SK-N-SH (cell line): ENCODE data around the gene CCNL1. TPM values are rescaled to one million over a fixed set of nuclear protein-coding genes. Genes with fewer than 3 reads are reported as not detected.

Experiments used
- CTCF ChIA-PET: fragments of 300-600, 350-600 bp; formaldehyde crosslinking; extraction: SDS; loops from one replicate; lab custom pipeline; 2021; lab: Yijun Ruan, JAX
- POLR2A ChIA-PET: fragments of 350-600 bp; sonication (Branson Sonifier 250); formaldehyde crosslinking; extraction: SDS; loops from one replicate; lab custom pipeline; 2020; ENCODE audit warnings: antibody characterized with exemption, inconsistent platforms; lab: Yijun Ruan, JAX
- DNase-seq: peaks from one replicate; pipeline ENCODE4 v3.0.0; 2012
- H2AFZ ChIP-seq: fragments of 200-600 bp; sonication (generic); 2 replicates; pipeline ENCODE4 v1.8.1; 2016; ENCODE audit warnings: antibody characterized with exemption, mild to moderate bottlenecking, low read depth
- H3F3A ChIP-seq: fragments of 200-600 bp; sonication (generic); replicated peaks from 2 replicates; pipeline ENCODE3; 2016; ENCODE audit warnings: antibody characterized with exemption, mild to moderate bottlenecking; ENCODE audit not compliant: insufficient read depth
- H3K27ac ChIP-seq, 2 experiments: fragments of 200-500 bp in 1 of 2; fragments of 200-600 bp in 1 of 2; sonication (Bioruptor generic) in 1 of 2; sonication (generic), shearing (Covaris generic) in 1 of 2; 2 replicates each; pipeline versions ENCODE4 v1.5.1 to v1.6.1; 2014 to 2016; ENCODE audit warnings: low read depth in 2 of 2, inconsistent platforms in 1 of 2, low read length in 1 of 2, mild to moderate bottlenecking in 1 of 2, mixed read lengths in 1 of 2
- H3K27me3 ChIP-seq: fragments of 200-600 bp; sonication (generic), shearing (Covaris generic); 2 replicates; pipeline ENCODE4 v1.6.1; 2016; ENCODE audit warnings: mixed run types; ENCODE audit not compliant: insufficient read depth
- H3K36me3 ChIP-seq, 2 experiments: fragments of 200-500 bp in 1 of 2; fragments of 200-600 bp in 1 of 2; sonication (Bioruptor generic) in 1 of 2; sonication (generic) in 1 of 2; replicated peaks in 1 of 2; 2 replicates each; pipeline versions ENCODE3 to v1.5.1; 2014 to 2016; ENCODE audit warnings: low read length in 1 of 2, mild to moderate bottlenecking in 1 of 2; ENCODE audit not compliant: insufficient read depth in 2 of 2, control insufficient read depth in 1 of 2
- H3K4me1 ChIP-seq, 2 experiments: fragments of 200-500 bp in 1 of 2; fragments of 200-600 bp in 1 of 2; sonication (Bioruptor generic) in 1 of 2; sonication (generic), shearing (Covaris generic) in 1 of 2; 2 replicates each; pipeline versions ENCODE4 v1.5.1 to v1.6.1; 2014 to 2016; ENCODE audit warnings: low read depth in 1 of 2, low read length in 1 of 2, mixed run types in 1 of 2; ENCODE audit not compliant: insufficient read depth in 2 of 2, control insufficient read depth in 1 of 2
- H3K4me2 ChIP-seq: fragments of 200-600 bp; sonication (generic), shearing (Covaris generic); 2 replicates; pipeline ENCODE4 v1.6.1; 2017; ENCODE audit warnings: mixed run types
- H3K4me3 ChIP-seq, 2 experiments: fragments of 200-500 bp in 1 of 2; fragments of 200-600 bp in 1 of 2; sonication (Bioruptor generic) in 1 of 2; sonication (generic), shearing (Covaris generic) in 1 of 2; 2 replicates each; pipeline versions ENCODE4 v1.5.1 to v1.8.1; 2014 to 2016; ENCODE audit warnings: low read depth in 2 of 2, inconsistent platforms in 1 of 2, low read length in 1 of 2, mild to moderate bottlenecking in 1 of 2, mixed read lengths in 1 of 2, moderate library complexity in 1 of 2
- H3K79me2 ChIP-seq: fragments of 200-600 bp; sonication (generic); 2 replicates; pipeline ENCODE4 v1.8.1; 2017; ENCODE audit warnings: mild to moderate bottlenecking; ENCODE audit not compliant: insufficient read depth
- H3K9ac ChIP-seq: fragments of 200-600 bp; sonication (generic); 2 replicates; pipeline ENCODE4 v1.6.1; 2017; ENCODE audit warnings: mixed run types
- H3K9me2 ChIP-seq: fragments of 200-600 bp; sonication (generic); 2 replicates; pipeline ENCODE4 v1.6.1; 2017; ENCODE audit warnings: mixed run types
- H3K9me3 ChIP-seq: fragments of 200-600 bp; sonication (generic); 2 replicates; pipeline ENCODE4 v1.6.1; 2017; ENCODE audit warnings: mixed run types, mild to moderate bottlenecking, moderate library complexity
- H4K20me1 ChIP-seq: fragments of 200-600 bp; sonication (generic); 2 replicates; pipeline ENCODE4 v1.6.1; 2017; ENCODE audit warnings: mild to moderate bottlenecking, mixed run types; ENCODE audit not compliant: insufficient read depth
- EP300 ChIP-seq, 2 experiments: IDR thresholded peaks; 2 replicates each; pipeline versions ENCODE4 v1.4.0 to v1.6.1; 2012; ENCODE audit warnings: borderline replicate concordance in 1 of 2, low read depth in 1 of 2, low read length in 1 of 2
- FOXJ3 ChIP-seq: sonication (generic); formaldehyde crosslinking; IDR thresholded peaks from 2 replicates; pipeline ENCODE4 v1.5.1; 2020; ENCODE audit warnings: mild to moderate bottlenecking, missing genetic modification reagents
- FOXM1 ChIP-seq: IDR thresholded peaks from 2 replicates; pipeline ENCODE4 v1.4.0; 2012; ENCODE audit warnings: low read depth, mild to moderate bottlenecking
- GABPA ChIP-seq: IDR thresholded peaks from 2 replicates; pipeline ENCODE4 v1.4.0; 2012; ENCODE audit warnings: low read depth, mild to moderate bottlenecking
- GATA2 ChIP-seq: sonication (generic); formaldehyde crosslinking; IDR thresholded peaks from 2 replicates; pipeline ENCODE4 v1.5.0; 2020; ENCODE audit warnings: mild to moderate bottlenecking, missing genetic modification reagents
- JUND ChIP-seq: IDR thresholded peaks from 2 replicates; pipeline ENCODE4 v1.4.0; 2012
- MXI1 ChIP-seq: IDR thresholded peaks from 2 replicates; pipeline ENCODE4 v1.6.1; 2012; ENCODE audit warnings: mild to moderate bottlenecking, low read depth, low read length, improper control_type of control experiment
- NRF1 ChIP-seq: IDR thresholded peaks from 2 replicates; pipeline ENCODE4 v1.6.1; 2012; ENCODE audit warnings: low read depth, mild to moderate bottlenecking, low read length
- POLR2AphosphoS5 ChIP-seq: IDR thresholded peaks from 2 replicates; pipeline ENCODE4 v1.6.1; 2012; ENCODE audit warnings: low read depth, low read length
- RCOR1 ChIP-seq: fragments of 150-350 bp; IDR thresholded peaks from 2 replicates; pipeline ENCODE4 v1.6.1; 2017; ENCODE audit warnings: antibody characterized with exemption, low read length
- RXRA ChIP-seq: IDR thresholded peaks from 2 replicates; pipeline ENCODE4 v1.4.0; 2012; ENCODE audit warnings: low read depth, mild to moderate bottlenecking, borderline replicate concordance
- SMC3 ChIP-seq: IDR thresholded peaks from 2 replicates; pipeline ENCODE4 v1.6.1; 2012; ENCODE audit warnings: low read depth, low read length, improper control_type of control experiment
- TEAD4 ChIP-seq: IDR thresholded peaks from 2 replicates; pipeline ENCODE4 v1.4.0; 2012; ENCODE audit warnings: mild to moderate bottlenecking, borderline replicate concordance; ENCODE audit not compliant: insufficient read depth
- WGBS: methylation state at CpG from one replicate; pipeline ENCODE4 v1.1.6; 2017; ENCODE audit warnings: low lambda C conversion rate; 5-methylcytosine and 5-hydroxymethylcytosine counted together
- polyA plus RNA-seq, 3 experiments: library from polyadenylated mRNA; depleted of rRNA; stranded (reverse); fragments of >200 nt; gene quantifications; 2 replicates each; pipeline ENCODE4 v1.2.3, GENCODE V29; 2012
- TF ChIP-seq, protein P1 (sequence below): IDR thresholded peaks from 2 replicates; pipeline ENCODE4 v1.6.1; 2012; ENCODE audit warnings: mild to moderate bottlenecking, low read depth, low read length, moderate library complexity

CCNL1 gene
- polyA plus RNA-seq, 1 of the 3 experiments (the other 2 are of a cell fraction): 99.8 TPM

DNA sequence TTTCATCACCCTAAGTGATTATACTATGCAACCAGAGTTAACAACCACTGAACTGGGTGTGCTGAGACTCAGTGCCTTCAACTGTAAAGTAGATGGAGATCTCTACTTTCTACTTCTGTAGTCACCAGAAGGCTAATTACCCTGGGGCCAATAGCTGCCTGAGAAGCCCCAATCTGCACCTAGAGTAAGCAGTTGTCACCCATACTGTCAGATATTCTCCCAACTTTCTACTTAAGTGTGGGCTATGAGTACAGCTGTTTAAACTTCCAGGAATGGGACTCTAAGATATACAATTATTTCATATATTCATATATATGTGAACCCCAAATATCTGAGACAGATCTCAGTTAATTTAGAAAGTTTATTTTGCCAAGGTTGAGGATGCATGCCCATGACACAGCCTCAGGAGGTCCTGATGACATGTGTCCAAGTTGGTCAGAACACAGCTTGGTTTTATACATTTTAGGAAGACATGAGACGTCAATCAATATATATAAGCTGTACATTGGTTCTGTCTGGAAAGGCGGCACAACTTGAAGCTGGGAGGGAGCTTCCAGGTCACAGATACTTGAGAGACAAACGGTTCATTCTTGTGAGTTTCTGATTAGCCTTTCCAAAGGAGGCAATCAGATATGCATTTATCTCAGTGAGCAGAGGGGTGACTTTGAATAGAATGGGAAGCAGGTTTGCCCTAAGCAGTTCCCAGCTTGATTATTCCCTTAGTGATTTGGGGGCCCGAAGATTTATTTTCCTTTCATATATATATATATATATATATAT, 41.9 kb downstream of the CCNL1 start:
- peaks cover 0 to 22% of the 10 kb centered on the region in 2 experiments; a peak in 3 of 4 replicates for H3K4me1 ChIP-seq
- no peak for DNase-seq
- 77% methylated on average over 4 of the region's 4 CpGs for WGBS
- H3K9me3 ChIP-seq: no peaks in the 10 kb centered on the region
- ChIA-PET CTCF (interaction anchor here (0.8 to 4.5 kb wide), 6 partner anchors 11 to 966 kb away, joined by 3 to 26 read pairs (median 4); no protein-coding TSS in a partner anchor), POLR2A (interaction anchor here (1.3 kb wide), 1 partner anchor 29 kb away, joined by 4 read pairs; no protein-coding TSS in a partner anchor)
- H2AFZ ChIP-seq: no peak overlapping the region
- no peak overlapping the region for H3K27ac ChIP-seq
- no peak overlapping the region for H3K4me3 ChIP-seq
- no peak for TF ChIP-seq GATA2 (CRISPR knock-in tag)
- TF ChIP-seq EP300 (IDR thresholded peaks at IDR 0.05; ENCODE audit: borderline replicate concordance in 1 of 2, low read depth in 1 of 2, low read length in 1 of 2): no peak
- TF ChIP-seq, all 33 proteins: peak for 0
- Histone ChIP-seq H3K36me3 (no peaks in the 10 kb centered on the region), H3K9ac (no peak overlapping the region), H3F3A (peaks cover 13% of the 10 kb centered on the region), H3K9me2 (no peaks in the 10 kb centered on the region), H3K27me3 (no peaks in the 10 kb centered on the region), H3K4me2 (no peak overlapping the region), H3K79me2 (no peaks in the 10 kb centered on the region), H4K20me1 (no peaks in the 10 kb centered on the region)

DNA sequence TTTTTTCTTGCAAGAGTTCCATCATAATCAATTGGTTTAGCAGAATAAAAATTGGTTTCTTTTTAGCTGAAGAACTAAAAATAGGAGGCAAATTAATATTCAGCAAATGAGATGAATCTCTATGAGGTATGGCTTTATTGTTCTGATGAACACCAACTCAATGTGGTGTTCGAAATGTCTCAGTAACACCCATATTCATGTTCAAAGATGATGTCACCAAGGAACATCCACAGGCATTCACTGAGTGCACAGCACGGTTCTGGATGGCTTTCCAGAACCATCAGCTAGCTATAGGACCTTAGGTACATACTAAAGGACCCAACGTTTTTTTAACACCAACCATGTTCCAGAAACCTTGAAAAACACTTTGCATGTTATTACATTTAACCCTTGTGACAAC, 42.7 kb downstream of the CCNL1 start:
- POLR2A ChIA-PET: interaction anchor here (1.3 kb wide), 1 partner anchor 28 kb away, joined by 4 read pairs; no protein-coding TSS in a partner anchor
- no peak for TF ChIP-seq RCOR1
- no peak for TF ChIP-seq FOXM1
- TF ChIP-seq EP300 (IDR thresholded peaks at IDR 0.05; ENCODE audit: borderline replicate concordance in 1 of 2, low read depth in 1 of 2, low read length in 1 of 2): no peak
- no peak for TF ChIP-seq POLR2AphosphoS5
- no peak for TF ChIP-seq MXI1
- no peak for TF ChIP-seq JUND
- TF ChIP-seq, protein P1, sequence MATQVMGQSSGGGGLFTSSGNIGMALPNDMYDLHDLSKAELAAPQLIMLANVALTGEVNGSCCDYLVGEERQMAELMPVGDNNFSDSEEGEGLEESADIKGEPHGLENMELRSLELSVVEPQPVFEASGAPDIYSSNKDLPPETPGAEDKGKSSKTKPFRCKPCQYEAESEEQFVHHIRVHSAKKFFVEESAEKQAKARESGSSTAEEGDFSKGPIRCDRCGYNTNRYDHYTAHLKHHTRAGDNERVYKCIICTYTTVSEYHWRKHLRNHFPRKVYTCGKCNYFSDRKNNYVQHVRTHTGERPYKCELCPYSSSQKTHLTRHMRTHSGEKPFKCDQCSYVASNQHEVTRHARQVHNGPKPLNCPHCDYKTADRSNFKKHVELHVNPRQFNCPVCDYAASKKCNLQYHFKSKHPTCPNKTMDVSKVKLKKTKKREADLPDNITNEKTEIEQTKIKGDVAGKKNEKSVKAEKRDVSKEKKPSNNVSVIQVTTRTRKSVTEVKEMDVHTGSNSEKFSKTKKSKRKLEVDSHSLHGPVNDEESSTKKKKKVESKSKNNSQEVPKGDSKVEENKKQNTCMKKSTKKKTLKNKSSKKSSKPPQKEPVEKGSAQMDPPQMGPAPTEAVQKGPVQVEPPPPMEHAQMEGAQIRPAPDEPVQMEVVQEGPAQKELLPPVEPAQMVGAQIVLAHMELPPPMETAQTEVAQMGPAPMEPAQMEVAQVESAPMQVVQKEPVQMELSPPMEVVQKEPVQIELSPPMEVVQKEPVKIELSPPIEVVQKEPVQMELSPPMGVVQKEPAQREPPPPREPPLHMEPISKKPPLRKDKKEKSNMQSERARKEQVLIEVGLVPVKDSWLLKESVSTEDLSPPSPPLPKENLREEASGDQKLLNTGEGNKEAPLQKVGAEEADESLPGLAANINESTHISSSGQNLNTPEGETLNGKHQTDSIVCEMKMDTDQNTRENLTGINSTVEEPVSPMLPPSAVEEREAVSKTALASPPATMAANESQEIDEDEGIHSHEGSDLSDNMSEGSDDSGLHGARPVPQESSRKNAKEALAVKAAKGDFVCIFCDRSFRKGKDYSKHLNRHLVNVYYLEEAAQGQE: no peak
- no peak for TF ChIP-seq RXRA
- no peak for TF ChIP-seq SMC3
- no peak for TF ChIP-seq TEAD4
- no peak for TF ChIP-seq NRF1
- TF ChIP-seq GABPA: no peak
- TF ChIP-seq FOXJ3 (CRISPR knock-in tag): no peak

More for the DNA sequence above, 42.7 kb downstream of the CCNL1 start:
- H3K9me3 ChIP-seq: no peaks in the 10 kb centered on the region
- H3K4me3 ChIP-seq: no peak overlapping the region
- WGBS: 63% methylated on average over 3 of the region's 3 CpGs
- no peak overlapping the region for H2AFZ ChIP-seq
- CTCF ChIA-PET: interaction anchor here (1.0 to 4.5 kb wide), 4 partner anchors 12 to 609 kb away, joined by 3 to 26 read pairs (median 8); no protein-coding TSS in a partner anchor
- no peak overlapping the region for H3K4me2 ChIP-seq
- no peaks in the 10 kb centered on the region for H3K79me2 ChIP-seq
- no peak overlapping the region for H3K27ac ChIP-seq
- H3F3A ChIP-seq: peaks cover 13% of the 10 kb centered on the region
- DNase-seq: no peak
- peaks cover 0 to 16% of the 10 kb centered on the region in 2 experiments; a peak in 3 of 4 replicates for H3K4me1 ChIP-seq
- H3K36me3 ChIP-seq: no peaks in the 10 kb centered on the region
- no peaks in the 10 kb centered on the region for H3K9me2 ChIP-seq
- H3K9ac ChIP-seq: no peak overlapping the region
- H4K20me1 ChIP-seq: no peaks in the 10 kb centered on the region
- no peaks in the 10 kb centered on the region for H3K27me3 ChIP-seq
